A673 (cell line): ENCODE measurements around the gene WNK2. TPM values are rescaled to one million over a fixed set of nuclear protein-coding genes. Genes with fewer than 3 reads are reported as not detected.

ENCODE experiments used
- BruUV-seq: library from RNA; stranded (reverse); fragments of 400-500 nt; replicated peaks from 2 replicates; lab custom pipeline; 2021; lab: Mats Ljungman, UMichigan
- CTCF ChIA-PET: fragments of 300-600 bp; sonication (Branson Sonifier 250); formaldehyde crosslinking; loops from one replicate; lab custom pipeline; 2022; ENCODE audit warnings: antibody characterized with exemption; lab: Charles Lee
- POLR2A ChIA-PET: fragments of 300-600 bp; sonication (Branson Sonifier 250); formaldehyde crosslinking; loops from one replicate; lab custom pipeline; 2022; ENCODE audit warnings: antibody characterized with exemption; ENCODE audit not compliant: low non-redundant PET; lab: Charles Lee
- DNase-seq: peaks from one replicate; pipeline ENCODE4 v3.0.0-alpha.2; 2015; ENCODE audit warnings: low spot score
- H3K27ac ChIP-seq: fragments of 200-600 bp; sonication (generic); 2 replicates; pipeline ENCODE4 v1.5.1; 2016; ENCODE audit warnings: mixed run types, low read depth, mild to moderate bottlenecking, mixed read lengths, antibody characterized with exemption, low read length; ENCODE audit not compliant: poor library complexity, severe bottlenecking
- H3K27me3 ChIP-seq: fragments of 200-600 bp; sonication (generic); replicated peaks from 2 replicates; pipeline ENCODE4 v1.6.1; 2017; ENCODE audit warnings: mixed run types, low read depth, mild to moderate bottlenecking, mixed read lengths, antibody characterized with exemption, low read length; ENCODE audit not compliant: insufficient read depth, poor library complexity
- H3K36me3 ChIP-seq: fragments of 200-600 bp; sonication (generic); 2 replicates; pipeline ENCODE4 v1.6.1; 2016; ENCODE audit warnings: mixed run types, mild to moderate bottlenecking, mixed read lengths, antibody characterized with exemption, low read length; ENCODE audit not compliant: insufficient read depth, poor library complexity, severe bottlenecking
- H3K4me1 ChIP-seq: fragments of 200-600 bp; sonication (generic); 2 replicates; pipeline ENCODE4 v1.6.1; 2017; ENCODE audit warnings: mixed run types, mild to moderate bottlenecking, mixed read lengths, antibody characterized with exemption, low read length; ENCODE audit not compliant: insufficient read depth, poor library complexity, severe bottlenecking
- H3K4me3 ChIP-seq: fragments of 200-600 bp; sonication (generic); 2 replicates; pipeline ENCODE4 v1.5.1; 2016; ENCODE audit warnings: low read depth, mixed run types, mild to moderate bottlenecking, mixed read lengths, low read length; ENCODE audit not compliant: poor library complexity, severe bottlenecking
- H3K9me3 ChIP-seq: fragments of 200-600 bp; sonication (generic); 2 replicates; pipeline ENCODE4 v1.6.1; 2016; ENCODE audit warnings: mixed run types, low read depth, mild to moderate bottlenecking, mixed read lengths, antibody characterized with exemption, low read length; ENCODE audit not compliant: poor library complexity, severe bottlenecking
- EZH2 ChIP-seq: fragments of 200-600 bp; sonication (generic); IDR thresholded peaks from 2 replicates; pipeline ENCODE4 v1.6.1; 2017; ENCODE audit warnings: borderline replicate concordance, low read depth, mild to moderate bottlenecking, mixed read lengths, antibody characterized with exemption, low read length; ENCODE audit not compliant: poor library complexity, severe bottlenecking
- intact Hi-C: fragments of 100-400 bp; cut with micrococcal nuclease; formaldehyde crosslinking; loops from one replicate; pipeline ENCODE4 v1.10.0; 2022; ENCODE audit not compliant: unreplicated experiment
- total RNA-seq: library from RNA; stranded (reverse); gene quantifications from 2 replicates; pipeline ENCODE4 v1.2.3, GENCODE V29; 2021
- TF ChIP-seq, protein P1 (sequence below): fragments of 300-800, 200-600 bp; sonication (generic); conservative IDR thresholded peaks from 2 replicates; pipeline ENCODE4 v1.5.1; 2017; ENCODE audit warnings: low read depth, mild to moderate bottlenecking, antibody characterized with exemption, low read length, moderate library complexity, mixed read lengths

The WNK2 gene
- total RNA-seq, 1 experiment from 2014 or later, result 9.6 TPM

DNA sequence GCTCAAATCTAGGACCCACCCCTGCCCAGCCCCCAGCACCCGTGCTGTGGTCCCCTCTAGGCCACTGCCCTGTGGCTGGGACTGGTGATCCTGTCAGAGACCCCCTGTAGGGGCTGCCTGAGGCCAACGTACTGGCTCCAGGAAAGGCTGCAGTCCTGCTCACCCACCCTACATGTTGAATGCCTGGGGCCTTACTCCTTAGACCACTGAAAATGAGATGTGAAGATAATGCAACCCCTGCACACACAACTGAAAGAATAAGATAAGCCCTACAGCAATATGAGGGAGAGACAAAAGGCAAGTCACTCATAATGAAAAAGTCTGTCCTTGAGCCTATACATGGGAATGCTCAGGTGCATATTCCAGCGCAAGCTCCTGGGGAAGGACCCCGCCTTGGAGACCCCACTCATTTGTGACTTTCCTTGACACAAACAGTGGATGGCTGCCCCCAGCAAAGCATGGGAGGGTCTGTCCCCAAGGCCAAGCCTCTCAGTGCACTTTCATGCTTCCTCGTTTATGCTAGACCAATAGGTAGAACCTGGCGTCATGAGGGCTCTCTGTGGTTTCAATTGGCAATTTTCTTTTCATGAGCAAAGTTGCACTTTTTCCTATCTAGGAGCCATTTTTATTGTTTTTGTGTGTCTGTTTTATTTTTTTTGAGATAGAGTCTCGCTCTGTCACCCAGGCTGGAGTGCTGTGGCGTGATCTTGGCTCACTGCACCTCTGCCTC, 12.5 kb upstream of the WNK2 start:
- intact Hi-C loops, result no loop called here
- DNase-seq, result no peak
- Histone ChIP-seq H3K4me3 (no peak overlapping the region), H3K27ac (no peak overlapping the region), H3K4me1 (no peaks in the 10 kb centered on the region), H3K9me3 (no peaks in the 10 kb centered on the region), H3K27me3 (no peaks in the 10 kb centered on the region), H3K36me3 (no peaks in the 10 kb centered on the region)
- POLR2A ChIA-PET, result no interaction called here
- TF ChIP-seq EZH2, result no peak
- TF ChIP-seq, protein P1, sequence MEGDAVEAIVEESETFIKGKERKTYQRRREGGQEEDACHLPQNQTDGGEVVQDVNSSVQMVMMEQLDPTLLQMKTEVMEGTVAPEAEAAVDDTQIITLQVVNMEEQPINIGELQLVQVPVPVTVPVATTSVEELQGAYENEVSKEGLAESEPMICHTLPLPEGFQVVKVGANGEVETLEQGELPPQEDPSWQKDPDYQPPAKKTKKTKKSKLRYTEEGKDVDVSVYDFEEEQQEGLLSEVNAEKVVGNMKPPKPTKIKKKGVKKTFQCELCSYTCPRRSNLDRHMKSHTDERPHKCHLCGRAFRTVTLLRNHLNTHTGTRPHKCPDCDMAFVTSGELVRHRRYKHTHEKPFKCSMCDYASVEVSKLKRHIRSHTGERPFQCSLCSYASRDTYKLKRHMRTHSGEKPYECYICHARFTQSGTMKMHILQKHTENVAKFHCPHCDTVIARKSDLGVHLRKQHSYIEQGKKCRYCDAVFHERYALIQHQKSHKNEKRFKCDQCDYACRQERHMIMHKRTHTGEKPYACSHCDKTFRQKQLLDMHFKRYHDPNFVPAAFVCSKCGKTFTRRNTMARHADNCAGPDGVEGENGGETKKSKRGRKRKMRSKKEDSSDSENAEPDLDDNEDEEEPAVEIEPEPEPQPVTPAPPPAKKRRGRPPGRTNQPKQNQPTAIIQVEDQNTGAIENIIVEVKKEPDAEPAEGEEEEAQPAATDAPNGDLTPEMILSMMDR, result no peak
- BruUV-seq, result no TSS peak
- CTCF ChIA-PET, result no interaction called here

- POLR2A ChIA-PET, result no interaction called here
- CTCF ChIA-PET, result no interaction called here
Observed at GRCh38 chr9:93172666-93173364, 11.1 kb upstream of the WNK2 start.

GRCh38 chr9:93173365-93174051, 10.4 kb upstream of the WNK2 start:
- H3K27me3 ChIP-seq, result no peaks in the 10 kb centered on the region
- H3K36me3 ChIP-seq, result no peaks in the 10 kb centered on the region
- H3K9me3 ChIP-seq, result no peaks in the 10 kb centered on the region
- H3K4me3 ChIP-seq, result no peak overlapping the region
- no peak overlapping the region for H3K27ac ChIP-seq
- POLR2A ChIA-PET, result no interaction called here
- no peaks in the 10 kb centered on the region for H3K4me1 ChIP-seq
- intact Hi-C loops, result no loop called here
- TF ChIP-seq EZH2, result no peak
- TF ChIP-seq, protein P1, result no peak
- BruUV-seq, result no TSS peak
- CTCF ChIA-PET, result no interaction called here
- DNase-seq, result no peak

More at GRCh38 chr9:93172666-93173364, 11.1 kb upstream of the WNK2 start:
- Histone ChIP-seq H3K4me3 (no peak overlapping the region), H3K36me3 (no peaks in the 10 kb centered on the region), H3K9me3 (no peaks in the 10 kb centered on the region), H3K27me3 (no peaks in the 10 kb centered on the region), H3K27ac (no peak overlapping the region), H3K4me1 (no peaks in the 10 kb centered on the region)
- DNase-seq, result no peak
- TF ChIP-seq, protein P1, result no peak
- no peak for TF ChIP-seq EZH2
- BruUV-seq, result no TSS peak
- intact Hi-C loops, result no loop called here
